Thymus (tissue), 14 donors: ENCODE data around the gene TMEM272. TPM values are rescaled to one million over a fixed set of nuclear protein-coding genes. Genes with fewer than 3 reads are reported as not detected.

Experiments used
- DNase-seq, 9 donors: peaks; one replicate each; pipeline ENCODE4 v3.0.0-alpha.2; 2013; ENCODE audit warnings: low spot score in 9 of 9, low read depth in 6 of 9, missing footprints in 1 of 9
- H3K27ac ChIP-seq, 2 donors: one replicate each; pipeline ENCODE4 v1.5.1; 2013; ENCODE audit warnings: control low read depth in 1 of 2, low read depth in 1 of 2, low read length in 1 of 2, mild to moderate bottlenecking in 1 of 2, moderate library complexity in 1 of 2
- H3K27me3 ChIP-seq, 2 donors: one replicate each; pipeline ENCODE4 v1.5.1; 2013; ENCODE audit warnings: low read length in 1 of 2; ENCODE audit not compliant: control insufficient read depth in 2 of 2, insufficient read depth in 1 of 2
- H3K36me3 ChIP-seq, 2 donors: one replicate each; pipeline ENCODE4 v1.5.1; 2013; ENCODE audit warnings: low read length in 1 of 2, mild to moderate bottlenecking in 1 of 2, moderate library complexity in 1 of 2; ENCODE audit not compliant: control insufficient read depth in 2 of 2, insufficient read depth in 2 of 2
- H3K4me1 ChIP-seq, 2 donors: one replicate each; pipeline ENCODE4 v1.5.1; 2013; ENCODE audit warnings: low read length in 2 of 2; ENCODE audit not compliant: control insufficient read depth in 2 of 2, insufficient read depth in 2 of 2
- H3K4me3 ChIP-seq, 2 donors: one replicate each; pipeline ENCODE4 v1.5.1; 2013; ENCODE audit warnings: low read length in 2 of 2, control low read depth in 1 of 2, mild to moderate bottlenecking in 1 of 2
- H3K9me3 ChIP-seq, 2 donors: one replicate each; pipeline ENCODE4 v1.5.1; 2013; ENCODE audit warnings: low read length in 1 of 2, mild to moderate bottlenecking in 1 of 2; ENCODE audit not compliant: control insufficient read depth in 2 of 2, insufficient read depth in 1 of 2
- WGBS: extraction: QIAGEN DNeasy Blood & Tissue Kit; methylation state at CpG from one replicate; pipeline ENCODE4 v1.1.7; 2013; 5-methylcytosine and 5-hydroxymethylcytosine counted together
- long read RNA-seq, 10 donors: transcript quantifications; one replicate each; lab custom pipeline, GENCODE V29; 2026
- polyA plus RNA-seq: library from polyadenylated mRNA; stranded (reverse); fragments of 200-250 nt; gene quantifications from one replicate; pipeline ENCODE4 v1.2.3, GENCODE V29; 2013
- total RNA-seq: library from RNA; stranded (reverse); fragments of 120-200 nt; gene quantifications from one replicate; pipeline ENCODE4 v1.2.4, GENCODE V29; 2013
- donor health status: healthy.

The TMEM272 gene
- total RNA-seq (0.38 TPM), polyA plus RNA-seq (0.68 TPM)
- long read RNA-seq, donor 1: 0 reads
- long read RNA-seq, donor 2: 0 reads
- long read RNA-seq, donor 3: 0 reads
- long read RNA-seq, donor 4: 0 reads
- long read RNA-seq, donor 5: 0 reads
- long read RNA-seq, donor 6: 0 reads
- long read RNA-seq, donor 7: 0 reads
- long read RNA-seq, donor 8: 0 reads
- long read RNA-seq, donor 9: 0 reads
- long read RNA-seq, donor 10: 0 reads

- H3K4me3 ChIP-seq: no peak within 1 kb of the TSS
- WGBS: 45% methylated on average over 20 of the region's 20 CpGs
- no peak within 1 kb of the TSS for H3K27ac ChIP-seq
Measured at GRCh38 chr13:51844862-51845573, at the start of gene TMEM272. TSS of gene TMEM272 (minus strand) at chr13:51845177. CDS start at chr13:51838530, 6,647 bp downstream.

DNA sequence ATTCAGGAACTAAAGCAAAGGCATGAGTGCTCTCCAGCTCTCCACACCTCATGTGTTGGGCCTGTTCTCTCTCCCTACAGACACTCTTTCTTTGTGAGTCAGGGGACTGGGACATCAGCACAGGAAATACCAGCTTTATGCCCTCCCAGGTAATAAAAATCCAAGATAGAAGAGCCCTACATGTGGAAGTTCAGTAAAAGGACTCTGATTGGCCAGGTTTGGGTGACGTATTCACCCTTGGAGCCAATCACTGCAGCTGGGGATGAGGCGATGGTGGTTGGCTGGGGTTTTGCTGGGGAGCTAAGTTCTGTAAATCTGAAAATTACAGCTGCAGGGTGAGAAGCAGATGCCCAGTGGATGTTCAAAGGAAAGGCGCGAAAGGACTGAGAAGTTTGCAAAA, 49.3 kb upstream of the TMEM272 start:
- Histone ChIP-seq H3K4me1 (peaks cover 0 to 14% of the 10 kb centered on the region in 2 donors), H3K9me3 (peaks cover 0 to 6% of the 10 kb centered on the region in 2 donors), H3K27ac (no peak overlapping the region), H3K4me3 (no peak overlapping the region), H3K27me3 (no peaks in the 10 kb centered on the region), H3K36me3 (no peaks in the 10 kb centered on the region)
- DNase-seq: no peak
- WGBS: 96% methylated on average over 4 of the region's 4 CpGs

More at GRCh38 chr13:51844862-51845573, at the start of gene TMEM272:
- H3K9me3 ChIP-seq: no peaks in the 10 kb centered on the region
- H3K4me1 ChIP-seq: peaks cover 0 to 7% of the 10 kb centered on the region in 2 donors
- DNase-seq: peak in 3 of 9 donors; percentile 51 to 59 (median 52)
- H3K36me3 ChIP-seq: no peaks in the 10 kb centered on the region
- H3K27me3 ChIP-seq: no peaks in the 10 kb centered on the region

DNA sequence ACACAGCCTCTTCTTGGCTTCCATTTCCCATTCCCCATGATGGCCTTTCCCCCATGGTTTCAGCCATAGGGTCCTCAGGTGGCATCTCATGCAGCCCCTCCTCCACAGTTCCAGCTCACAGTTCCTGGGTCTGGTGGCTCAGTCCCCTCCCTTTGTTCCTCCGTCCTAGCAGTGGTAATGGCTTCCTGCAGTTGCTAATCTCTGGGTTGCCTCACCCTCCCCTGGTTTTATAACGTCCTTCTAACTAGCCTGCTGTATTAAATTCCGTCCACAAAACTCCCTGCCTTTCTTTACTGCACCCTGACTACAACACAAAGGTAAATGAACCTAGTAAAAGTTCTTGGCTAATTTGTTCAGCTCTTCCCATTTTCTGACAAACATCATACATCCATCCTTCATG, 47.7 kb upstream of the TMEM272 start:
- DNase-seq: no peak
- 52% methylated on average over 3 of the region's 3 CpGs for WGBS

DNA sequence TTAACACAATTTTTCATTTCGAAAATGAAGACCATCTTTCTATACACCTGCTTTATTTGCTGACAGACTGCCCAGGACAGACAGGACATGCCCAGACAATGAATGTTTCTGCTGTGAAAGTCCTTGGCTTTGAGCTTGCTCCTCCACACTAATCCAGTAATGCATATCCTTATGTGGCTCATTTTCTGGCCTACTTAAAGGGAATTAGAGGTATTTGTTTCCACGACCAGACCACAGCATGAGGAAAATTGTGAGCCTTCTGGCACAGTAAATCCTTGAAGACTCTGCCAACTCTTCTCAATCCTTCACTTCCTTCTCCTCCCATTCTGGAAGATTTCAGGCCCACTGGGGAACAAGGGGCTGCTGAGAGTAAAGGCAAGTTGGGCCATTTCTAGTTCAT, 42.5 kb upstream of the TMEM272 start:
- DNase-seq: no peak
- WGBS: 98% methylated on average over 2 of the region's 2 CpGs
- Histone ChIP-seq H3K4me3 (no peak overlapping the region), H3K36me3 (no peaks in the 10 kb centered on the region), H3K9me3 (peaks cover 0 to 17% of the 10 kb centered on the region in 2 donors), H3K27me3 (no peaks in the 10 kb centered on the region), H3K27ac (no peak overlapping the region), H3K4me1 (no peaks in the 10 kb centered on the region)

More for the DNA sequence above, 47.7 kb upstream of the TMEM272 start:
- no peak overlapping the region for H3K27ac ChIP-seq
- H3K36me3 ChIP-seq: no peaks in the 10 kb centered on the region
- no peaks in the 10 kb centered on the region for H3K27me3 ChIP-seq
- no peak overlapping the region for H3K4me3 ChIP-seq
- peaks cover 0 to 14% of the 10 kb centered on the region in 2 donors for H3K4me1 ChIP-seq
- peaks cover 0 to 6% of the 10 kb centered on the region in 2 donors for H3K9me3 ChIP-seq

DNA sequence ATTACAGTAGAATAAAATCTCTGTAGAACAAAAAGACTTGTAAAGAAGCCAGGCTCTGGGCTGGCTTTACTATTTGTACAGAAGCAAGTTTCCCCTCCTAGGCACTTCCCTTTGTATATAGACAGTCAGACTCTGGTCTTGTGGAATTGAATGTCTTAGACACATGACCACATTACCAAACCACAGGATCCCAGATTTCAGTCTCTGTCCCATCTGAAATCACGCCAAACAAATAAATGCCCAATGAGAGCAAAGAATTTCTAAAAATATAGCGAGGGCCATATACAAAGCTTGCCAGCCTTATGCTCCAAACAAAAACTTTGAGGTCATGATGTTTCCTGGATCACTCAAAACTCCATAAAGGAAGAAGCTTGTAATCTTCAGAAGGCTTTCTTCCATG, 40.7 kb upstream of the TMEM272 start:
- no peaks in the 10 kb centered on the region for H3K4me1 ChIP-seq
- H3K36me3 ChIP-seq: no peaks in the 10 kb centered on the region
- H3K27me3 ChIP-seq: no peaks in the 10 kb centered on the region
- DNase-seq: no peak
- H3K27ac ChIP-seq: no peak overlapping the region
- 91% methylated on average over 2 of the region's 2 CpGs for WGBS
- peaks cover 0 to 17% of the 10 kb centered on the region in 2 donors for H3K9me3 ChIP-seq
- H3K4me3 ChIP-seq: no peak overlapping the region

DNA sequence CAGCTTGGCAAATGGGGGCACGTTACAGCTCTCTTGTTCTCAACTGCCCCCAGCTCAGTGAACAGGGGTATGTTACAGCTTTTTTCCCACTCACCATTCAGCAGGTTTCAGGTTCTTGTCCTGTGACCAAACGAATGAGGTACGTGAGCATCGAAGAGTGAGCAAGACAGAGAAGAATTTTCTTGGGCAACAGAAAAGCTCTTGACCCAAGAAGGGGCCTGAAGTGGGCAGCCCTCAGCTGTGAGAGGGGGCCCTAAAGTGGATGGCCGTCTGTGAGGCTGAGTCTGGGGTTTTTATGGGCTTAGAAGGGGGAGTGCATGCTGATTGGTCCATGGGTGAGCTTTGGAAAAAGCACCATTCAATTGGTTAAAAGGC, 38.2 kb upstream of the TMEM272 start:
- Histone ChIP-seq H3K9me3 (peaks cover 0 to 11% of the 10 kb centered on the region in 2 donors), H3K4me3 (no peak overlapping the region), H3K27ac (no peak overlapping the region), H3K36me3 (no peaks in the 10 kb centered on the region), H3K27me3 (no peaks in the 10 kb centered on the region), H3K4me1 (peaks cover 0 to 5% of the 10 kb centered on the region in 2 donors)
- WGBS: 78% methylated on average over 5 of the region's 5 CpGs
- no peak for DNase-seq

- Histone ChIP-seq H3K36me3 (no peaks in the 10 kb centered on the region), H3K4me3 (no peak overlapping the region), H3K27ac (no peak overlapping the region), H3K27me3 (no peaks in the 10 kb centered on the region), H3K9me3 (peaks cover 0 to 11% of the 10 kb centered on the region in 2 donors), H3K4me1 (peaks cover 0 to 5% of the 10 kb centered on the region in 2 donors)
- 99% methylated on average over 6 of the region's 6 CpGs for WGBS
- DNase-seq: no peak
Measured at GRCh38 chr13:51882570-51883225, 37.7 kb upstream of the TMEM272 start.

DNA sequence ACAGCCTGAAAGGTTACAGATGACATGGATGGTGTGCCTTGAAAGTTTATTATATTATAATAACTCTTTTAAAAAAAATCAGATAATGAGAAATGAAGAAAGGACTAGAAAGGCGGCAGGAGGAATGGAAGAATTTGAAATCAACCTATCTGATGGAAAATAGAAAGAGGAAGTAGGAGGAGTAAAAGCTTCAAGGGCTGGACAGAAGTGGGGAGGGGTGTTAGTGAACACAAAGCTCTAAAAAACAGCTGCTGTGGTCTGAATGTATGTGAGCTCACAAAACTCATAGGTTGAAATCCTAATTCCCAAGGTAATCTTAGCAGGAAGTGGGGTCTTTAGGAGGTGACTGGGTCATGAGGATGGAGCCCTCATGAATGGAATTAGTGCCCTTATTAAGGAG, 36.3 kb upstream of the TMEM272 start:
- peaks cover 0 to 11% of the 10 kb centered on the region in 2 donors for H3K9me3 ChIP-seq
- WGBS: 95% methylated on average over 1 of the region's 1 CpG
- no peaks in the 10 kb centered on the region for H3K36me3 ChIP-seq
- no peak for DNase-seq
- no peaks in the 10 kb centered on the region for H3K27me3 ChIP-seq
- H3K27ac ChIP-seq: no peak overlapping the region
- H3K4me1 ChIP-seq: peaks cover 0 to 5% of the 10 kb centered on the region in 2 donors
- H3K4me3 ChIP-seq: no peak overlapping the region

GRCh38 chr13:51879133-51879532, 34.2 kb upstream of the TMEM272 start:
- peak overlapping the region in 1 of 2 donors; percentile 24 for H3K27ac ChIP-seq
- no peak overlapping the region for H3K4me3 ChIP-seq
- peak in 2 of 9 donors; percentile 13 to 41 for DNase-seq
- WGBS: 79% methylated on average over 4 of the region's 4 CpGs
- H3K9me3 ChIP-seq: peaks cover 0 to 11% of the 10 kb centered on the region in 2 donors
- no peaks in the 10 kb centered on the region for H3K36me3 ChIP-seq
- H3K4me1 ChIP-seq: peaks cover 0 to 11% of the 10 kb centered on the region in 2 donors
- no peaks in the 10 kb centered on the region for H3K27me3 ChIP-seq
